GM19468 (cell line): ENCODE measurements around the gene MAPK6.
"Not testable (repeated sequence)": the region's sequence is repeated elsewhere in the genome, so short reads cannot be mapped to it uniquely, and the experiment has no call there.

Experiments used
- ATAC-seq: cut with Tn5 transposase; IDR thresholded peaks from one replicate; pipeline ENCODE4 v1.9.1; 2021; ENCODE audit warnings: mild to moderate bottlenecking, moderate library complexity, moderate number of reproducible peaks; ENCODE audit not compliant: unreplicated experiment; ENCODE audit errors: extremely low read depth

Gene MAPK6

DNA sequence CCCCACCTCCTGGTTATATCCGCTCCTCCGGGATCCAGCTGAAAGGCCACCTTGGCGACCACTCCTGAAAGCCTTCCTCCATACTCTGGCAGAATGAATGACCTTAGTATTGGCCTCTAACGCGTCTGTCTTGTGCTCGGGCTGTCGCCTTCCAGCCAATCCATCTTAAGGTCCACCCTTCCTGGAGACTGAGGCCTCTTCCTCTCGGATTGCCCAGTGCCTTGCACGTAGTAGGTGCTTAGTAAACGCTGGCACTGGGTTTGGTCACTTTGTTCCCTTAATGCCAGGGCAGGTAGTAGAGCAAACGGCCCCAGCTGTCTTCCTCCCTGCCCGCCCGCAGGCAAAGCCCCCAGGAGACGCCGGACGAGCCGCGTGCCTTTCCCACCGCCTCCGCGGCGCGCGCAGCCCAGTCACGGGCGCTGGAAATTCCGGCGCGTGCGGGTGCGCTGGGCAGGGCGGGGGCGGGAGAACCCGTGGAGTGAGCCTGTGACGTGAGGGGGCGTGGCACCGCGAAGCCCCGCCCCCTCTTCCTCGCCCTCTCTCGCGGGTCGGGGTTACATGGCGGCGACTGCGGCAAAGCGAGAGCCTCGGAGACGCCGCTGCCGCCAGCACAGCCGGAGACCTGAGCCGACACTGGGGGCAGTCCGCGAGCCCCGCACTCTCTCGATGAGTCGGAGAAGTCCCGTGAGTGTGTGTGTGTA, at the start of gene MAPK6:
Gene MAPK6, plus strand, starts transcription at position 527 of the 701 bp plus-strand sequence. CDS start 27,242 bp downstream, outside the sequence.
- peak; percentile 48 for ATAC-seq

- ATAC-seq, result no peak
Measured at GRCh38 chr15:51969728-51970127, 49.3 kb upstream of the MAPK6 start.

DNA sequence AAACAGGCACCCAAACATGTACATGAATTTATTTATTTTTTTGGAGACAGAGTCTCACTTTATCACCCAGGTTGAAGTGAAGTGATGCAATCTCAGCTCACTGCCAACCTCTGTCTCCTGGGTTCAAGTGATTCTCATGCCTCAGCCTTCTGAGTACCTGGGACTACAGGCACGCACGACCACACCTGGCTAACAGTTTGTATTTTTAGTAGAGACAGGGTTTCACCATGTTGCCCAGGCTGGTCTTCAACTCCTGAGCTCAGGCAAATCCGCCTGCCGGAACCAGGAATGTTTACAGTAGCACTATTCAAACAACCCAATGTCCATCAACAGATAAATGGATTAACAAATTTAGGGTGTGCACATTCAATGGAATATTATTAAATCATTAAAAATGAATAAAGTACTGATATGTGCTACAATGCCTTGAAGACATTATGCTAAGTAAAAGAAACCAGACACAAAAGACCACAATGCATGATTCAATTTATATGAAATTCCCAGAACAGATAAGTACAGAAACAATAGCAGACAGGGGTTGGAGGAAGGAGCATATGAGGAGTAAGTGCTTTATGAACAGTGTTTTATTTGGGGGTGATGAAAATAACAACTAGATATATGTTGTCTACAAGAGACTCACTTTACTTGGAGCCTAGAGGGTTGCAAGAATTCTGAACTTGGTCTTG, 48.7 kb upstream of the MAPK6 start:
- no peak for ATAC-seq

- no peak for ATAC-seq
Measured at GRCh38 chr15:51971032-51971374, 48.0 kb upstream of the MAPK6 start.

GRCh38 chr15:51971375-51972133, 47.5 kb upstream of the MAPK6 start, which contains the start of gene LEO1:
Gene LEO1, minus strand, starts transcription at chr15:51971778. Its CDS starts 33 bp downstream, at chr15:51971745.
- ATAC-seq, result peak; percentile 81

DNA sequence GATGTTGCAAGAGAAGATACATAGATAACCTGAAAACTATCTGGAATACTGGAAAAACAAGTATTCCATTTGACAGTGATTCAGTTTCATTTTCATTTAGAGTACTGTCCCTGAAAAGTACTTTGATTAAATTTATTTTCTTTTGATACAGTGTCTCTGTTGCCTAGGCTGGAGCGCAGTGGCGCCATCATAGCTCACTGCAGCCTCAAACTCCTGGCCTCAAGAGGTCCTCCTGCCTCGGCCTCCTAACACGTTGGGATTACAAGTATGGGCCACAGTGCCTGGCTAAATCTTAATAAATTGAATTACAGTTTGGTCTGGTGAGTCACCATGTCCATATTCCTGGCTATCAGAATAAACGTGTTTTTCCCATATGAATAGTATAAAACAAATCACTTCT, 45.8 kb upstream of the MAPK6 start:
- ATAC-seq, result no peak

GRCh38 chr15:51973775-51974174, 45.2 kb upstream of the MAPK6 start:
- ATAC-seq, result no peak

- ATAC-seq, result peak; percentile 93
Measured at GRCh38 chr15:51982013-51982769, 36.8 kb upstream of the MAPK6 start.

DNA sequence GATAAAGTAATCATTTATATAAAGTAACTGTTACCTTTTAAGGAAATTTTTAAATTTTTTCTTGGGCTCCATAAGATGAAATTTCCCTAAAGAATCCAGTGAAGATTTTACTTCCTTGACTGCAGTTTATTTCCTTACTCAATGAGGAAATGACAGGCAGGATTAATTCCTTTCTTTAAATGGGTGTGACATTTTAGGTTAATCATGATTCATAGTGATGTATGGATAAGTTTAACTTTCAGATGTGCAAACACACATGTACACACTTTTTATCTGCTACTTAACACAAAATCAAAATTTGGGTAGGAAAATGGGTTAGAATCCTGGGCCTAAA, 36.3 kb upstream of the MAPK6 start:
- ATAC-seq, result no peak

DNA sequence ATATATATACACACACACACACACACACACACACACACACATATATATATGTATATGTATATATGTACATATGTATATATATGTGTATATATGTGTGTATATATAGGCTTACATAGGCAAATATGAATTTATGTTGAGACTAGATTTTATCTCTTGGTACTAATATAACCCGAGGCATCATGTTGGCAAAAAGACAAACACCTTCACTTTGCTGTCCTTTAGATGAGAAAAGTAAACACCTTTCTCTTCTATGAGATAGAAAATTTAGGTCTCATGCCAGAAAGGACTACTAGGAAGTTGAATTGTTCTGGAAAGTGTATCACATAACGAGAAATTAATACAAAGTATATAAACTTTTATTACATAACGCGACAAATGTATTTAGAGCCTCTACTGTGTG, 27.9 kb upstream of the MAPK6 start:
- ATAC-seq, result no peak

- ATAC-seq, result no peak
Measured at GRCh38 chr15:51992953-51993352, 26.1 kb upstream of the MAPK6 start.

DNA sequence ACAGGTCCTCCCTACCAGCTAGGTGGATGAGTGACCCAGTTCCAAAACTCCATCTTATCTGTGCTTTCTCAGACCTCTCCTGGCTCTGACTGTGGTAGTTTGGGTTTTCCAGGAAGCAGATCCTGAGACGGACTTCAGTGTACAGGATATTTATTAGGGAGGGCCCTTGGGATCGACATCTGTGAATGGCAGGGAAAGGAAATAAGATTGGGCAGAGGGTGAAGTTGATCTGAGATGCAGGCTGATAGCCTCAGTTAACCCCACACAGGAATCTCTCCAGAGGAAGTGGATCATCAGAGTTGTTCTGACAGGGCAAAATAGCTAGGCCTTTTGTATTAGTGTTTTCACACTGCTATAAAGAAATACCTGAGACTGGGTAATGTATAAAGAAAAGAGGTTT, 16.7 kb upstream of the MAPK6 start:
- no peak for ATAC-seq

GRCh38 chr15:52003089-52003488, 15.9 kb upstream of the MAPK6 start:
- ATAC-seq, result not testable (repeated sequence)

DNA sequence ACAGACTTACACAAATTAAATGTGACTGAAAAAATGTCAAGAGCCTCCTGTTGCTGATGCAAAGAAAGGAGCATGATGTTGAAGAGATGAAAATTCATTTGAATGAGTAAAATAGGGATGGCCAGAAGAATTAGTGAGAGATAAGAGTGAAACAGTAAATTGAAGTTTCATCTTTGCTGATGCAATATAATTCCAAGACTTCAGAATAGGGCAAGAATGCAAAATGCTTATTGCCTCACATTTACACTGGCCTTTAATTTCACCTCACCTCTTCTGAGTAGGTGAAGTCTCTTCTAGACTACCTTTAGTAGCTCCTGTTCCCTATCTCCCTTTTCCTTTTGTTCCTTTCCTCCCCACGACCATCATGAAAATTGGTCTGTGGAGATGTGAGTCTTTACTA, 15.3 kb upstream of the MAPK6 start:
- no peak for ATAC-seq

GRCh38 chr15:52004806-52005205, 14.2 kb upstream of the MAPK6 start:
- no peak for ATAC-seq

DNA sequence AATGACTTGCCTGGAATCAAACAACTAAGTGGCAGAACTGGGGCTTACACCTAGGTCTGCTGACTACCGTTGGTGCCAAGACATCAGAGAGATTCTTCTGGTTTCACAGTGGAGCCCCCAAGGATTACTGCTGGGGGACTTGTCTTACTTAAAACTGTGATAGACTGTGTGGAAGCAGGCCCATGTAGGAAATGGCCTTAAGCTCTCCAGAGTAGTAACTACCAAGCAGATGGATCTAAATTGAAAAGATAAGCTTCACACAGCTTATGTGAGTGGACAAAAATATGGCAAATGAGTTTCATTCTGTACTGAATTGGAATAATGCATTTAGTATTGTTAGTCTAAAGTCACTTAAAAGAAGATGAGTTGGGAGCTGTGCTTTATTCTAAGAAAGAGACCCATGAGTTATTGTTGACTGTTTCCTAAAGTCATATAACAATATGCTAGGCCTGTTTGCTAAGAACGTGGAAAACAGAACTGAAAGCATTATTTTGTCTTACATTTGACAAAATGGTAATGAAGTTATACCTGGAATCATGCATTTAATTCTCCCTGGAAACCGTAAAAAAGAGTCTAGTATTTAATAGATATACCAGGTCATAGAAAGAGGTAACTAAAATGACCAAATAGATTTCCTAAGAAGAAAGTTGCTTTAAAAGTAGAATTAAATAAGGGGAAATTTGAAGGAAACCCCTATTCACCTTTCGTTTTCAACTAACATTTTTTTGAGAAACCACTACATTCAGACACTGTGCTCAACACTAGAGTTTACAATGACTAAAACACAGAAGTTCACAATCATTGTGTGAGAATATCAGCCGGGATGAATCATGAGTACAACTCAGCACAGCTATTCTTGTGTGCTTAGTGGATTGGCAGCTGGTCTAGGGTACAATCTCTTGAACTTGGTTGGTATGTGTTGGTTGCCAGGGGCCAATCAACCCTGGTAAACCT, 13.0 kb upstream of the MAPK6 start:
- peak; percentile 63 for ATAC-seq

GRCh38 chr15:52006702-52007340, 12.2 kb upstream of the MAPK6 start:
- no peak for ATAC-seq

DNA sequence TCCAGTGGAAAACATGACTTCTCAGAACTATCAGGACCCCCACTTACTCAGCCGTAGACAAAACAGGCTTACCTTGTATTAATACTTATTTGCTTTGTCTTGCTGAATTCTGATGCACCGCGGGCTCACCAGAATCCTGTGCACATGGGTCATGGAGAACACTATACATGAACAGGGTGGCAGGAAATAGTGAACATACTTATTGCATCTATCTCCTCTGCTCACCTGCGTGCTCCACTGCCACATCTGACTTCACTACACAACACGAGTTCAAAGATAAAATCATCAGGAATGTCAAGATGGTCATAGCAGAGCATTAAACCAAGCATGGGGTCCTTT, 10.7 kb upstream of the MAPK6 start:
- ATAC-seq, result no peak
